ENCODE results near the gene FNDC3B.

DNA sequence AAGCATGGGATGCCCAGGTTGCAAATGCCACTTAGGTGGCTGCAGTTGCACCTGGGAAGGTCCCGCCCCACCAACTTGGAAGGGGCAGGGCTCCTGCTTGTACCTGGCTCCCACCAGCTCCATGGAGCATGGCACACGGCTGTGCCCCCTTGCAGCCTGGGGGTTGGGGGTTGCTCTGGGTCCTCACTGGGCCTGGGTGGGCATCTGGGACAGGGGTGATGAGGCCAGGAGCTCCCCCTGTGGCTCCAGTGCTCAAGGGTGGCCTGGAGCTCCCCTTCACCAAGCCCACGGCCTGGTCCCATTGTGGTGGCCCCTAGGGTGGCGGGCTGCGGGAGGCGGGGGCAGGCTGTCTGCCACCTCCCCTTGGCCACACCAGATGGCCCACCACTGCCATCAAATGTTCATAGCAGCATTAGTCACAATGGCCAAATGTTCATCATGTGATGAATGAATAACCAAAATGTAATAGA, 372.1 kb downstream of the FNDC3B start:
- no peak for TF ChIP-seq CTCF (conservative IDR thresholded peaks at IDR 0.05; ENCODE audit: low read depth, low read length)
- no peak for TF ChIP-seq EZH2 (IDR thresholded peaks at IDR 0.05; ENCODE audit: low read length, unreplicated experiment)
